ENCODE measurements around the gene SLC25A47.
A peak's percentile ranks its signal among the peaks of the same experiment; 100 is the strongest.

SLC25A47 gene

DNA sequence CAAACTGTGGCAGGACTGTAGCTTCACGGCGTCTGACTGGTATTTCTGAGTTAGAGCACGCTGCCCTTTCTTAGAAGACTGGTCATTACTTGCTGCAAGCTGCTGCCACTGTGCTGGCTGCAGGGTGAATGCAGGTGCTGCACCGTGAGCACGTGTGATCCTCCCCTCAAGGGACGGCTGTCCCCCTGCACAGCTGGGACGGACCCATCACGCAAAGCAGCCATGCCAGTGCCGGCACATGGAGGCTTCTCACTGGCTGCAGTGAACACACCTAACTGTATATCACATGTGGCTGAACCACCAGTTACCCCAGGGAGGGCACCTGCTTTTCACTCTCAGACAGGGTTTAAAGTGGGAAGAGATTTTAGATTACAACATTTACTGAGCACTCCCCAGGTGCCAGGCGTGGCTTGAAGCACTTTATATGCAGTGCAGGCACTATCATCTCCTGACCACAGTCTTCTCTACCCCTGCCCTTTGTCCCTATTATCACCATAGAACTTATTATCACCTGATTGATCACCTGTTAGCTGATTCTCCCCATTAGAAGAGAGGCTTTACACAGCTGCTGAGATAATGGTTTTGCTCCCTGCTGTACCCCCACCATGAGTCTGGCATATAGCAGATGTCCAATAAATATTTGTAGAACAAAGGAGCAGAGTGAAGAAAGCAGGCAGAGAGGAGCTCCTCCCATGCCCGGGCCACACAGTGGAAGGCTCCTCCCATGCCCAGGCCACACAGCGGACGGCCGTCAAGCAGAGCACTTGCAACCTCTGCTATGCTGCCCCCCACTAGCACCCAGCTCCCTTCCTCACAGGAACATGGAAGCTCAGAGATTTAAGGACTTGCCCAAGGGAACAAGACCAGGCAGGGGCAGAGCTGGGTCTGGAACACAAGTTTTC, 25.9 kb downstream of the SLC25A47 start:
- no peak for DNase-seq

DNA sequence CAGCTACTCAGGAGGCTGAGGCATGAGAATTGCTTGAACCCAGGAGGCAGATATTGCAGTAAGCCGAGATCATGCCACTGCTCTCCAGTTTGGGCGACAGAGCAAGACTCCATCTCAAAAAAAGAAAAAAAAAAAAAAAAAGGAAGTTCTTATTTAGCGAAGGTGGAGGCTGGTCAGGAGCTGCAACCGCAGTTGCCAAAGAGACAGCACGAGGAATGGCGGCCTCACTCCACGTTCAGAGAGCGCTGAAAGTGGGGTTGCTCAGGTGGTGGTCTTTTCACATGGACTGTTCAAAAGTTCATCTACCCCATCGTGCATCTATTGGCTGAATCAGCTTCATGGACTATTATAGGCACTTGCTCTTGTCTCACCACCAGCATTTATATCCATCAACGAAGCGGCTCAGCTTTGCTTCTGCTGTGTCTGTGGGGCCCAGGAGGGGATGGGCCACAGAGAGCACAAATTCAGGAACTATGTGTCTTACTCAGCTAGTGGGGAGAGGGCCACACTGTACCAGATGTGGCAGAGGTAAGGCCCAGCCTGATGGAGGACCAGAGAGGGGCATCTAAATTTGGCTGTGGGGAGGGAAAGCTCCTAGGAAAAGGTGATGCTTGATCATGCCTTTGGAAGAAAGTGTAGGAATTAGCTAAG, 27.3 kb downstream of the SLC25A47 start:
- DNase-seq: no peak

DNA sequence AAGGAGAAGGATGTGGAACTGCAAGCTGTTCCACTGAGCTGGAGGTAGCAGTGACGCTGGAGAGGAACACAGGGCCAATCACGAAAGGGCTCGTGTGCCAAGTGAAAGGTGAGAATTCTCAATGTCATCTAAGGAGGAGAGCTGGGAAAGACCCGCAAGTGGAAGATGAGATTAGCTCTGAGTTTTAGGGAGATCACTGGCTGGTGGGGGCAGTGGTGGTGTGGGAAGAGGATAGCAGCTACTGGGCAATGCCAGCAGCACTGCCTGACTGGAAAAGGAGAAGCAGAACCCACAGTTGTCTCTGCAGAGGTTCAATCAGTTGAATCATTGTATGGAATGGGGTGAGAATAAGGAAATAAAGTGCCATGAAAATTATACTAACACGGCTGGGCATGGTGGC, 27.8 kb downstream of the SLC25A47 start:
- no peak for DNase-seq

DNA sequence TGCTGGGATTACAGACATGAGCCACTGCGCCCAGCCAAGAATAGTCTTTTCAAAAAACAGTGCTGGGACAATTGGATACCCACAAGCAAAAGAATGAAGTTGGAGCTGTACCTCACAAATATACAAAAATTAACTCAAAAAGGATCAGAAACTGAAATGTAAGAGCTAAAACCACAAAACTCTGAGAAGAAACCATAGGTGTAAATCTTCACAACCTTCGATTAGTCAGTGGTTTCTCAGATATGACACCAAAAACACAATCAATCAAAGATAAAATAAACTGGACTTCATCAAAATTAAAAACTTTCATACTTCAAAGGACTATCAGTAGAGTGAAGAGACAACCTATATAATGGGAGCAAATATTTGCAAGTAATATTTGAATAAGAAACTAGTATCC, 35.3 kb downstream of the SLC25A47 start:
- no peak for DNase-seq

- no peak for DNase-seq
Measured at GRCh38 chr14:100359111-100359510, 36.0 kb downstream of the SLC25A47 start.

- no peak for DNase-seq
Measured at GRCh38 chr14:100359881-100360280, 36.7 kb downstream of the SLC25A47 start.

DNA sequence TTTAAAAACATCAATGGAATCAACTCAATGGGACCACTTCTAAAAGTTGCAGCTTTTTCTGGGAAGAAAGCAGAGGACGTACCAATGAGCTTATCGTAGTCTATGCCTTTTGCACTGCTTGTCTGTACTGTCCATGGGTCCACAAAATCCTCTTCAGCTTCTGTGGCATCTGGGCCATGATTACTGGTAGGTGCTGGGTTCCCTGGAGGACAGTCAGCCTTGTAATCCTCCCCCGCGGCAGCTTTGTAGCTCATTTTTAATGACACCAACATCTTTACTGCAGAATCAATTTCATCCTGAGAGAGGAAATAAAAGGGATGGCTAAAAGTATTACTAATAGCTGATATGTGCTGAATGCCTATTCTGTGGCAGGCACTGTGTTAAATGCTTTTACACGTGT, 38.5 kb downstream of the SLC25A47 start:
- no peak for DNase-seq

DNA sequence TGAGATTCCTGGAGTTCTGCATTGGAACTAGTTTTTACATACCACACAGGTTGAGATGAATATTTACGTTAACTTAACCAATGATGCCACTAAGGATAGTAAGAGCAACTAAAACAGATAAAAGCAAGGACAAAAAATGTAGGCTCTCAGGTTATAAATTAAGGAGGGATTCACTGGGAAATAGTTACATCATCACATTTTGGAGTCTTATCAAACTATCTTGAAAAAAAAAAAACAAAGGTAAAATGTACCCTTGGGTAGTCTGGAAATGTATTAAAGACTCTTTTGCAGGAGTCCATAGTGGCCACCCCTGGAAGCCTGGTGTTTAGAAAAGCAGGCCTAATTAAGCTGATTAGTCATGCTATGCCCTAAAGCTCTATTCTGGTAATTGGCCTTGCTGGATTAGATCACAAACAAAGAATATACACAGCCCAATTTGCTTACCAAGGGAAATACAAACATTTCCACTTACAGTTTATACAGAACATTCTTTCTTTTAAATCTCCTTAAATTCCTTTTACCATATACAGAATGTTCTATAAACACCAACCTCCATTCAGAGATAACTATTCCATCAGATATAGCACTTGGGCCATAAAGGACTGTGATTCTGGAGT, 39.3 kb downstream of the SLC25A47 start:
- no peak for DNase-seq

GRCh38 chr14:100363053-100363452, 39.9 kb downstream of the SLC25A47 start:
- DNase-seq: no peak

DNA sequence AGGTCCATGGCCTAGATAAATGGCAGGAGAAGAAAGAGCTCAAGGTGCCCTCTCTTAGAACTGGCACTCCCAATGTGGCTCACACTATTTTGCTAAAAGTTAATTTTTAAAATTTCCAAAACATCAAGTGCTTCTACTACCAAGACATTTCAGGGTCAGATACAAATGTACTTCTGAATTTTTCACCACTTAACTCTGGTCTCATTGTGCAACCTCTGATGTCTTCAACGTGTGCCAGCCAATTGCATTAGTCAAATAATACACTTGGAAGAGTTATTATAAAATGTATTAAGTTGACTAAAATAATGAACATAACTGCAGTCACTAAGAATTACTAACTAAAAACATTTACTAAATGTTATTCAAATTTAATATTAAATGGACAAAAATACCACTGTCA, 41.3 kb downstream of the SLC25A47 start:
- DNase-seq: no peak

GRCh38 chr14:100365741-100366140, 42.6 kb downstream of the SLC25A47 start:
- no peak for DNase-seq

- no peak for DNase-seq
Measured at GRCh38 chr14:100369019-100369418, 45.9 kb downstream of the SLC25A47 start.

- peak in 1 of 5 donors; percentile 23 for DNase-seq
Measured at GRCh38 chr14:100370003-100370402, 46.9 kb downstream of the SLC25A47 start.

- DNase-seq: no peak
Measured at GRCh38 chr14:100371773-100372172, 48.6 kb downstream of the SLC25A47 start.

- DNase-seq: no peak
Measured at GRCh38 chr14:100372357-100373048, 49.4 kb downstream of the SLC25A47 start.

GRCh38 chr14:100374270-100374669, 51.1 kb downstream of the SLC25A47 start:
- DNase-seq: peak in 1 of 5 donors; percentile 32

- no peak for DNase-seq
Measured at GRCh38 chr14:100374876-100375265, 51.7 kb downstream of the SLC25A47 start.

GRCh38 chr14:100375266-100375962, 52.3 kb downstream of the SLC25A47 start:
- DNase-seq: peak in 2 of 5 donors; percentile 10 to 97

DNA sequence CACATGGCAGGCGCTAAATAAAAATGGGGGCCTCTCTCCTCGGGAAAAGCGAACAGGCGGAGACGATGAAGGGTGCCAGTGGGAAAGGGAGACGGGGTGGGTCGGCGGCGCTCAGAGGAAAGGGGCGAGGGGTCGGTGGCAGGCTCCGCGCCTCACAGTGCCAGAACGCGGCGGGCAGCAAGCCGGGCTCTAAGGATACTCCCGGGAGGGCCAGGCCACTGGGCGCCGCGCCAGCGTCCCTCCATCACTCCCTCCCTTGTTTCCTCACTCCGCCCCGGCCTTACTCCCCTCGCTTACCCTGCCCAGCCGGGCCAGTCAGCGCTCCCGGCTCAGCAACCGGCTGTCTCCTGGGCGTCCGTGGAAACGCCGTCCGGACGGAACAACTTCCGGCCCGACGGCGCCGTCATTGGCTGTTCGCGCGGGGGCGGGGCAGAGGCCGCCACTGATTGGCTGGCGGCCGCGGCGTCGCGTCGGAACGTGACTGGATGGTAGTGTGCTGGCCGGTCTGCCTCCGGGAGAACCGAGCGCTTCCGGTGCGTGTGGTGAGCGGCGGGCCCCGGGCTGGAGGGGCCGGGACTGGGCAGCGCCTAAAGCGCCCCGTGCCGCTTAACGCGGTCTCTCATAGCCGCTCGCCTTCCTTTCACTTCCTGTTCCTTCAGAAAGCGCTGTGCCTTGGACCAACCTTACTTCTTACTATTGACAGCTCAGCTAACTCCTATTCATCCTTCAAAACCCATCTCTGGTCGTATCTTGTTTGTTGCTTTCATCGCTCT, 53.0 kb downstream of the SLC25A47 start, which contains the start of gene WDR25:
Gene WDR25, plus strand, starts transcription at position 523 of the 773 bp plus-strand sequence.
- peak; percentile 82 to 96 (median 87) for DNase-seq

DNA sequence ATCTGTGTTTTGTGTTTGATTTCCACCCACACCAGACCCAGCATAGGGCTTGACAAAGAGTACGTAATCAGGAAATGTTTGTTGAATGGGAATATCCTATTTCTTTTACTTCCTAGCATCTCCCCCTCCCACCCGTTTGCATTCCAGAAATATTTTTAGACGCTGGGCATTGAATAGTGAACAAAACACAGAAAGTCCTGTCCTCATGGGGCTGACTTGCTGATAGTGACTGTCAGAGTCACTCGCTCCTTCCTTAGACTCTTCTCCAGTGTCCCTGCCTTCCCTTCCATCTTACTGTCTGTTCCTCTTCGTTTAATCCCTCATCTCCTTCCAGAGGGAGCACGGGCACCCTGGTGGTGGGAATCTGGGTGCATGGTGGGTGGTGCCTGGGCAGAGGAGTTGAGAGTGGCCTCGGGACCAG, 53.6 kb downstream of the SLC25A47 start:
- DNase-seq: no peak

Measured in T-helper 1 cell (primary cell).